ENCODE measurements around the gene DDX11.
"Not testable (repeated sequence)": the region's sequence is repeated elsewhere in the genome, so short reads cannot be mapped to it uniquely, and the experiment has no call there.

Gene DDX11

DNA sequence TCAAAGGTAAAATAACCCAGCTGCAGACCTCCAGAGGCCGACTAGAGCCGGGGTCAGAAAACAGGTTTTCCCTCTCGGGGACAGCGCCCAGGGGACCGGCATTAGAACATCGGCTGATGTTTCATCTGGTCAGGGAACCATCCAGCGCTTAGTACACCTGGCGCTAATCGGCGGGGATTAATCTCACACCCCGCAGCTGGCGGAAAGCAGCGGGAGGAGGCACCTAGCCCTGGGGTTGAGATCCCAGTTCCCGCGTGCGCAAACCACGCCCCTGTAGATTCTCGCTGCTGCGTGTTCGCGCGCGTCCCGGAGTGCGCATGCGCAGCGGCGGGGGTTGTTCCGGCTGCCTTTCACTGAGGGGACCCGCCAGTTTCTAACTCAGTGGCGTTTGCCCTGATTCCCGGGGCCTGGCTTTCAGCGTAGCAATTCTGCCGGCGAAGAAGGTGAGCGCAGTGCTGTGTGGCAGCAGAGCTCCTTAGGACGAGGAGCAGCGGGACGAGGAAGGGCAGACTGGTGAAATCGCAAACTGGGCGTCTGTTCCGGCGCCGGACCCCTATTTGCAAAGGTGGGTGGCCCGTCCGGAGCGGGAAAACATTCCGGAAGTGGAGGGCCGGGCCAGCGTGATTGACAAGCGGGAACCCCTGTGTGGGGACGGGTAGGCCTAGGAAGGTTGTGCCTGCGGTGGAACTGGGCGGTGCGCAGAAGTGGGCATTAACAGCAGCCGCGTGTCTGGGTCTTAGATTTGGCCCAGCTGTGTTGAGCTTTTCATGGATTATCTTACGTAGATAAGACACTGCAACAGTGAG, at the start of gene DDX11:
Gene DDX11, plus strand, starts transcription at position 334 of the 806 bp plus-strand sequence. CDS start 4,534 bp downstream, outside the sequence.
- not testable (repeated sequence) for FAIRE-seq

DNA sequence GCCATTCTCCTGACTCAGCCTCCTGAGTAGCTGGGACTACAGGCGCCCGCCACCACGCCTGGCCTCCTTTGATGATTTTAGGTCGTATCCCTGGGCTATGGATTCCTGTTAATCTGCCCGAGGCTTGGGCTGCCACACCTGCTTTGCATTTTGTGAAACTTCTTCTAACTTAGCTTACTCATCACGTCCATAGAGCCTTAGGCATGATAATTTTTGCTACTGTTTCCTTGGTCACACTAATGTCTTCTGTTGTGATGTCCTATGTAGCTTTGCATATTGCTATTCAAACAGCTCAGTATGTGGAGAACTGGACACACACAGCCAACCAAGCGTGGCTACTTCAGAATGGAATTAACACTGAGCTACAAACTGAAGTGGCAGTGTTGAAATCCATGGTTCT, 47.5 kb upstream of the DDX11 start:
- no peak for FAIRE-seq

DNA sequence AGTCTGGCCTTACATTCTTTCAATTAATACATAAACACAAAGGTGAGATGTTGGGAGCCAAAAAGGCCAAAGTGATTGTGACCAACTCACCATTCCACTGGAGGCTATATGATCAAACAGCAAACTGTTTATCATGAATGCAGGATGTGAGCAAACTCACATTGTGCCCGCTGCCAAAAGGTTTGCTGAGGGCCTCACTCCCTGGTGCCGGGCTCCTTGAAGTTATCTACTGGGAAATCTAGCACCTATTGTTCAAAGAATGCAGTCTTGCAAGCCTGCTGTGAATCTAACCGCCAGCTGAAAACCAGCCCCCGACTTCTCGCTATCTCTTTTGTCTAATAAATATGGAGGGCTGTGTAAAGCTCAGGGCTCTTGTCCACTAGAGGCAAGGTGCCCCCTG, 46.7 kb upstream of the DDX11 start:
- not testable (repeated sequence) for FAIRE-seq

DNA sequence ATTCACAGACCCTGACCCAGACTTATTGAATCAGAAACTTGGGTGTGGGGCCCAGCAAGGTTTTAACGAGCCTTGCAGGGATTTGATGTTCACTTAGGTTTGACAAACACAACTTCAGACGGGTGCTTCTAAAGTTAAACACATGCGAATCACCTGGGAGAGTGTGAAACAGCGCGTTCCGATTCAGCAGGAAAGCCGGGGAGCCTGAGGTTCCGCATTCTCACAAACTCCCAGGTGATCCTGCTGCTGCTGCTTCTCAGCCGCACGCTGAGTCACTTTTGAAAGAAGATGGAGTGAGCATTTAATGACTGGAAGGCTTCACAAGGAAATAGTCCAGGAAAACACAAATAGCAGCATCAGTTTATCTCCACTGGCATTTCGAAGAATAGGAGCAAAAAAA, 44.2 kb upstream of the DDX11 start:
- no peak for FAIRE-seq

GRCh38 chr12:31029916-31030562, 43.6 kb upstream of the DDX11 start:
- FAIRE-seq: no peak

DNA sequence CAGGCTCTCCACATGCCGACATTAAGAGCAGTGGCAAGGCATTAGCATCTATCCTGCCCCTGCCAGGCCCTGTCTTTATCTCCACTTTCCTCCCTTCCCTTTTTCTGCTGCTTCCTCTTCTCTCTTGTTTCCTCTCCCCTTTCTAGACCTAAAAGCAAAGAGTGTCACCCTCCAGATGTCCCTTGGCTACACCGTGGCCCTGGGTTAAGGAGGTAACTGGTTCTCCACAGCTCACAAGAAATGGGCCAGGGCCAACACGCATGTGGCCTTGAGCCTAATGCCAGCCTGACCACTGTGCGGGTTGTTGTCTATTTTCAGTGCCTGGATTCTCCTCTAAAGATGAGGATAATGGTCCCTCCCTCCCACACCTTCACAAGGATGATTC, 41.7 kb upstream of the DDX11 start:
- no peak for FAIRE-seq

- FAIRE-seq: no peak
Observed at GRCh38 chr12:31033146-31033545, 40.5 kb upstream of the DDX11 start.

DNA sequence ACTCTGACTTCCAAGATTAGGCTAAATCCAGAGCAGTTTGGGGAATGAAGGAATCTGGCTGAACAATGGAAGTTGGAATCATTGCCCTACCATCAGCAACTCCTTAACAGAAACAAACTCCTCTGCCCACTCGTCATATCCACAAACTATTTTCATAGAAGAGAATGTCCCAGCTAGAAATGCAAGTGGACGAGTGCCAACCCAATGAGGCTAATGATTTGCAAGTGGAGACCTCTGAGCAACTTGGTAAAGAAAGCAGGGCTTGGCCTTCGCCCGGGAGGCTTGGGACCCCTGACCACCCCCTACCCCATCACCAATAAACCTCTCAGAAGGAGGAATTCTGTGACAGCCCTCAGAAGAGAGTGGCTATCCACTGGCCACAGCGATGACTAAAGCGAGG, 40.0 kb upstream of the DDX11 start:
- no peak for FAIRE-seq

- no peak for FAIRE-seq
Observed at GRCh38 chr12:31034372-31034771, 39.3 kb upstream of the DDX11 start.

DNA sequence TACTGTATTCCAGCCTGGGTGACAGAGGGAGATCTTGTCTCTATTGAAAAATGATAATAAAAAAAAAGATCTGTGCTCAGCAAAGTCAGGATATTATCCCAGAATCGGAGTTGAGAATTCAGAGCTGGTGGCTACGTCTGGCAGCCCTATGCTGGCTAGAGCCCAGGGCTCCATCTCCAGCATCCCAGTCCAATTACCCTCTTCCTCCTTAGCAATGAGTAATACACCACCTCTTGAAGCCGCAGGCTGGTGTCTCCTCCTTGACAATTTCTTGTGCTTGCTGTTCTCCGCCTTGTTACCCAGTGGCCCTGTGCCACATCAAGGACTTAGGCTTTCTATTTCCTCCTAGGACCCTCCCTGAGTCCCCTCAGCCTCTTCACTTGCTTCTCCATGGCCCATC, 38.4 kb upstream of the DDX11 start:
- no peak for FAIRE-seq

GRCh38 chr12:31035967-31036665, 37.5 kb upstream of the DDX11 start:
- FAIRE-seq: no peak

DNA sequence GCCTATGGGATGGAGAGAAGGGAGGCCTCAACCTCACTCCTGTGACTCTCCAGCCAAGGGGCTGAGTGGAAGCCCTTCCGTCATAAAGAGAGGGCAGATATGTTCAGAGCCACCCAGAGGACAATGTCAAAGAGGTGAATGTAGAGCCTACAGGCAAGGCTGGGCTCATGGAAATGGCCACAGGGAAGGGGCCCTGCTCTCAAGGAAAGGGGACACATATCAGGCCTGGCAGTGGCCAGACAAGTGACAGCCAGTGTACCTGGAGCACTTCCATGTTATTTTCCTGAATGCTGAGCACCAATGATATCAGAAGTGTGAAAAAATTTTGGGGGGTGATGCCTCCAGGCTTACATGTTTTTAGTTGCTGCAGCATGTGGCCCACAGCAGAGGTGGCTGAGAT, 36.6 kb upstream of the DDX11 start:
- no peak for FAIRE-seq

- no peak for FAIRE-seq
Observed at GRCh38 chr12:31037931-31038330, 35.7 kb upstream of the DDX11 start.

DNA sequence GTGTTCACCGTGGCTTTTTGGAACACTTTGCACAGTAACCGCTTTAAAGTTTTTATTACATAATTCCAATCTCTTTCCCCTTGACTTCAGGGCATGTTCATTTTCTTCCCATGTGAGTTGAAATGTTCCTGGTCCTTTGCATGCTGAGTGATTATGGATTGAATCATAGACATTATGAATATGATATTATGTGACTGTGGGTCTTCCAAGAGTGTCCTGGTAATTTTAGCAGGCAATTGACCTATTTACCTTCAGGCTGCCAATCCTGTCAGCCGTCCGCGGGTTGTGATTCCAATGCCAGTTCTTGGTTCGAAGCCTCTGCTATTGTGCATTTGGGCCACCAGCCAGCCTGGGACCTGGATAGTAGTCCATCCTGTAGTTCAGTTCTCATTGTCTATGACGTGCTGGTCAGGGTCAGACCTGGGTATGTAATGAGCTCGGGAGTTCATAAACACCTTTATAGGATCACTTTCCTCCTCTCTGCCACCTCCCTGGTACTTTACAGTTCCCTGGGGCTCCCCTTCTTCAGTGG, 32.6 kb upstream of the DDX11 start:
- FAIRE-seq: no peak

GRCh38 chr12:31050143-31050542, 23.5 kb upstream of the DDX11 start:
- FAIRE-seq: not testable (repeated sequence)

DNA sequence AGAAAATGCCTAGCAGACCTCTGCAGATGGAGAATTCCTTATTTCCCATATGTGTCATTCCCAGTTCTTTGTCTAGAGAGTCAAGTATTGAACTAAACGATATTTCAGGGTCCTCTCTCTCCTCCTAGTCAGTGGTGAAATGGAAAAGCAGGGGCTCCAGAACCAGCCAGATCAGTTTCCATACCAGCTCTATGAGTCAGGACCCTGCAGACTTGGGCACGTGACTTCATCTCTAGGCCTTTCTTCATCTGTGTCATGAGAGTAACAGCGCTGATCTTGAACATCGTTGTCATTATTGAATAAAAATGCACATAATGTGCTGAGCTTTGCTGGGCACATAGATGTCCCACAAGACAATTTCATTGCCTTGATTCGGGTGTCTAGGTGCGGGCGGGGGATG, 23.1 kb upstream of the DDX11 start:
- FAIRE-seq: not testable (repeated sequence)

- not testable (repeated sequence) for FAIRE-seq
Observed at GRCh38 chr12:31051692-31052091, 22.0 kb upstream of the DDX11 start.

- not testable (repeated sequence) for FAIRE-seq
Observed at GRCh38 chr12:31052121-31052520, 21.5 kb upstream of the DDX11 start.

GRCh38 chr12:31052666-31053439, 20.8 kb upstream of the DDX11 start:
- not testable (repeated sequence) for FAIRE-seq

GRCh38 chr12:31053944-31054343, 19.7 kb upstream of the DDX11 start:
- not testable (repeated sequence) for FAIRE-seq

DNA sequence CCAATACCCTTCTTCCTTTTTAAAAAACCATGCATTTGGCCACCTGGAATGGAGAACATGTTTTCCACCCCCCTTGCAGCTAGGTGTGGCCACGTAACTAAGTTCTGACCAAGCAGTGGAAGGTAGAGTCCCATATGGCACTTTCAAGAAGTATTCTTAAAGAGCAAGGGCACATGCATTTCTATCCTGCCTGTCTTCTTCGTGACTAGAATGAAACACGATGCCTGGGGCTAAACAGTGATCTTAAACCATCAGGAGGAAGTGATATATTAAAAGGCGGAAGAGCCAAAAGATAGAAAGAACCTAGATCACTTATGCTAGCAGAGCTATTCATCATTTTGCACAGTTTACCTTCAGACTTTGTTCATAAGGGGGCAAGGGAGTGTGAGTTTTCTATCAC, 16.0 kb upstream of the DDX11 start:
- no peak for FAIRE-seq

- FAIRE-seq: not testable (repeated sequence)
Observed at GRCh38 chr12:31066196-31066595, 7.5 kb upstream of the DDX11 start.

GRCh38 chr12:31067656-31068055, 6.0 kb upstream of the DDX11 start:
- FAIRE-seq: not testable (repeated sequence)
